KMS-11 (cell line): ENCODE data around the gene SASH1.

Experiments
- H2AFZ ChIP-seq: fragments of 200-600 bp; sonication (generic); 2 replicates; pipeline ENCODE4 v1.6.1; 2016; ENCODE audit warnings: antibody characterized with exemption, mixed run types, low read depth
- H3K27ac ChIP-seq: fragments of 200-600 bp; sonication (generic); 2 replicates; pipeline ENCODE4 v1.6.1; 2016; ENCODE audit warnings: mild to moderate bottlenecking, mixed run types
- H3K27me3 ChIP-seq: fragments of 200-600 bp; sonication (generic); 2 replicates; pipeline ENCODE4 v1.6.1; 2017; ENCODE audit warnings: mild to moderate bottlenecking, low read depth, mixed run types, moderate library complexity; ENCODE audit not compliant: insufficient read depth
- H3K36me3 ChIP-seq: fragments of 200-600 bp; sonication (generic); 2 replicates; pipeline ENCODE4 v1.6.1; 2017; ENCODE audit warnings: mild to moderate bottlenecking, mixed run types; ENCODE audit not compliant: insufficient read depth
- H3K4me1 ChIP-seq: fragments of 200-600 bp; sonication (generic); 2 replicates; pipeline ENCODE4 v1.6.1; 2016; ENCODE audit warnings: mild to moderate bottlenecking, low read depth, mixed run types; ENCODE audit not compliant: poor library complexity, severe bottlenecking
- H3K4me2 ChIP-seq: fragments of 200-600 bp; sonication (generic); 2 replicates; pipeline ENCODE4 v1.7.0; 2016; ENCODE audit warnings: mild to moderate bottlenecking, mixed run types
- H3K4me3 ChIP-seq: fragments of 200-600 bp; sonication (generic); IDR thresholded peaks from 2 replicates; pipeline ENCODE4 v1.6.1; 2017; ENCODE audit warnings: low read depth, low read length, mixed read lengths; ENCODE audit not compliant: insufficient read depth
- H3K79me2 ChIP-seq: fragments of 200-600 bp; sonication (generic); 2 replicates; pipeline ENCODE4 v1.6.1; 2016; ENCODE audit warnings: low read depth, mixed run types; ENCODE audit not compliant: insufficient read depth
- H3K9ac ChIP-seq: fragments of 200-600 bp; sonication (generic); 2 replicates; pipeline ENCODE4 v1.6.1; 2016; ENCODE audit warnings: mild to moderate bottlenecking, mixed run types
- H4K20me1 ChIP-seq: fragments of 200-600 bp; sonication (generic); 2 replicates; pipeline ENCODE4 v1.6.1; 2016; ENCODE audit warnings: mild to moderate bottlenecking, mixed run types; ENCODE audit not compliant: insufficient read depth
- TF ChIP-seq, protein P1 (sequence below): fragments of 200-600 bp; sonication (generic); conservative IDR thresholded peaks from 2 replicates; pipeline ENCODE4 v1.6.1; 2017; ENCODE audit warnings: low read depth, mild to moderate bottlenecking, antibody characterized with exemption, low read length, moderate library complexity, mixed read lengths

The SASH1 gene

DNA sequence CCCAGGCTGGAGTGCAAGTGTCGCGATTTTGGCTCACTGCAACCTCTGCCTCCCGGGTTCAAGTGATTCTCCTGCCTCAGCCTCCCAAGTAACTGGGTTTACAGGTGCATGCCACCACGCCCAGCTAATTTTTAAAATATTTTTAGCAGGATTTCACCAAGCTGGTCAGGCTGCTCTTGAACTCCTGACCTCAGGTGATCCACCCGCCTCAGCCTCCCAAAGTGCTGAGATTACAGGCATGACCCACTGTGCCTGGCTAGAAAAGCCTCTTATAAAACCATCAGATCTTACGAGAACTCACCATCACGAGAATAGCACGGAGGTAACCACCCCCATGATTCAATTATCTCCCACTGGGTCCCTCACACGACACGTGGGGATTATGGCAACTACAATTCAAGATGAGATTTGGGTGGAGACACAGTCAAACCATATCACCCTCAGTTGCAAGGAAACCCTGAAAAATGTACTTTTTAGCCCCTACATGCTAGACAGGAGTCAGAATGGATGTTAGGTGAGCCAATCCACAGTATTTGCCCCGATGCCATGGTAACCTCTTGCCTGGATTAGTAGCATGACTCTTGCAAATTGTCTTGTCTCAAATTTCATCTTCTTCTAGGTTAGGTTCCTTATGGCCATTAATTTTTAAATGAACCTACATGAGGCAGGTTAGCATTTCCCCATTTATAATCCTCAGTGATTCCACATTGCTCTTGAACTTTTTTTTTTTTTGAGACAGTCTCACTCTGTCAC lies 17.1 kb upstream of the SASH1 start:
- no peaks in the 10 kb centered on the region for H3K79me2 ChIP-seq
- no peak overlapping the region for H3K4me2 ChIP-seq
- no peak overlapping the region for H2AFZ ChIP-seq
- H4K20me1 ChIP-seq: no peaks in the 10 kb centered on the region
- TF ChIP-seq, protein P1, sequence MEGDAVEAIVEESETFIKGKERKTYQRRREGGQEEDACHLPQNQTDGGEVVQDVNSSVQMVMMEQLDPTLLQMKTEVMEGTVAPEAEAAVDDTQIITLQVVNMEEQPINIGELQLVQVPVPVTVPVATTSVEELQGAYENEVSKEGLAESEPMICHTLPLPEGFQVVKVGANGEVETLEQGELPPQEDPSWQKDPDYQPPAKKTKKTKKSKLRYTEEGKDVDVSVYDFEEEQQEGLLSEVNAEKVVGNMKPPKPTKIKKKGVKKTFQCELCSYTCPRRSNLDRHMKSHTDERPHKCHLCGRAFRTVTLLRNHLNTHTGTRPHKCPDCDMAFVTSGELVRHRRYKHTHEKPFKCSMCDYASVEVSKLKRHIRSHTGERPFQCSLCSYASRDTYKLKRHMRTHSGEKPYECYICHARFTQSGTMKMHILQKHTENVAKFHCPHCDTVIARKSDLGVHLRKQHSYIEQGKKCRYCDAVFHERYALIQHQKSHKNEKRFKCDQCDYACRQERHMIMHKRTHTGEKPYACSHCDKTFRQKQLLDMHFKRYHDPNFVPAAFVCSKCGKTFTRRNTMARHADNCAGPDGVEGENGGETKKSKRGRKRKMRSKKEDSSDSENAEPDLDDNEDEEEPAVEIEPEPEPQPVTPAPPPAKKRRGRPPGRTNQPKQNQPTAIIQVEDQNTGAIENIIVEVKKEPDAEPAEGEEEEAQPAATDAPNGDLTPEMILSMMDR: no peak
- H3K36me3 ChIP-seq: no peaks in the 10 kb centered on the region
- H3K9ac ChIP-seq: no peak overlapping the region
- no peaks in the 10 kb centered on the region for H3K4me1 ChIP-seq
- no peaks in the 10 kb centered on the region for H3K27me3 ChIP-seq
- H3K4me3 ChIP-seq: no peak overlapping the region
- no peak overlapping the region for H3K27ac ChIP-seq

- Histone ChIP-seq H2AFZ (no peak overlapping the region), H3K4me2 (no peak overlapping the region), H4K20me1 (no peaks in the 10 kb centered on the region), H3K27me3 (no peaks in the 10 kb centered on the region), H3K36me3 (no peaks in the 10 kb centered on the region), H3K4me3 (no peak overlapping the region), H3K27ac (no peak overlapping the region), H3K79me2 (no peaks in the 10 kb centered on the region), H3K9ac (no peak overlapping the region), H3K4me1 (no peaks in the 10 kb centered on the region)
- TF ChIP-seq, protein P1: no peak
Measured at GRCh38 chr6:148328876-148329555, 13.6 kb upstream of the SASH1 start.

GRCh38 chr6:148329596-148330381 lies 12.8 kb upstream of the SASH1 start:
- H3K79me2 ChIP-seq: no peaks in the 10 kb centered on the region
- no peak overlapping the region for H3K4me3 ChIP-seq
- no peak overlapping the region for H3K27ac ChIP-seq
- H3K4me1 ChIP-seq: no peaks in the 10 kb centered on the region
- H3K9ac ChIP-seq: no peak overlapping the region
- H4K20me1 ChIP-seq: no peaks in the 10 kb centered on the region
- H3K4me2 ChIP-seq: no peak overlapping the region
- H3K27me3 ChIP-seq: no peaks in the 10 kb centered on the region
- H3K36me3 ChIP-seq: no peaks in the 10 kb centered on the region
- H2AFZ ChIP-seq: no peak overlapping the region
- TF ChIP-seq, protein P1: no peak

DNA sequence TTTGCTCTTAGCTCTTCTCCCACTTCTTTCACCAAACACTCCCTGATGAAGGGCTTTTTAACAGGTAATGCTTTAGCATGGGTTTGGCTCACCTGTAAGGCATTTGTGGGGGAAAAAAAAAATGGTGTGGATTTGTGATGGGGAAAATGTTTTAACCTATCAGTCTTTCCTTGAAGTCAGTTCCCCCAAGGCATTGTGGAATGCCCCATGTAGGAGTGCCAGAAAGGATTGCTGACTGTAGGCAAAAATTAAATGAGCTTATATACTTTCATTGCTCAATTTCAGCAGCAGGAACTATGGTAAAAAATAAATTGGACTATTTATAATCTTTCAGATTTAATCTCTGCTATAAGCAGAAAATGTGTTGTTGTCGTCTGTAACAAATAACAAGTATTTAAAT lies 10.6 kb upstream of the SASH1 start:
- Histone ChIP-seq H2AFZ (no peak overlapping the region), H3K27ac (no peak overlapping the region), H3K4me1 (no peaks in the 10 kb centered on the region), H4K20me1 (no peaks in the 10 kb centered on the region), H3K4me3 (no peak overlapping the region), H3K27me3 (no peaks in the 10 kb centered on the region), H3K79me2 (no peaks in the 10 kb centered on the region), H3K4me2 (no peak overlapping the region), H3K36me3 (no peaks in the 10 kb centered on the region), H3K9ac (no peak overlapping the region)
- TF ChIP-seq, protein P1: no peak
